CD4-positive, alpha-beta T cell (primary cell): Measurements from ENCODE around the gene CALN1. TPM values are rescaled to one million over a fixed set of nuclear protein-coding genes. Genes with fewer than 3 reads are reported as not detected.

Source experiments
- ATAC-seq: fragments of 200-7000 bp; cut with Tn5 transposase; one replicate; pipeline ENCODE4 v1.10.0; 2022; ENCODE audit warnings: mild to moderate bottlenecking; ENCODE audit not compliant: poor library complexity
- CTCF ChIA-PET: fragments of 350-600 bp; sonication (Branson Sonifier 250); formaldehyde crosslinking; loops from one replicate; lab custom pipeline; 2021; ENCODE audit warnings: antibody characterized with exemption, inconsistent platforms; lab: Charles Lee
- POLR2A ChIA-PET: fragments of 350-600 bp; sonication (Branson Sonifier 250); formaldehyde crosslinking; loops from one replicate; lab custom pipeline; 2021; ENCODE audit warnings: antibody characterized with exemption, inconsistent platforms; lab: Charles Lee
- DNase-seq, 14 experiments: peaks; one replicate each; pipeline ENCODE4 v3.0.0-alpha.2; 2013 to 2020; ENCODE audit warnings: mixed read lengths in 2 of 14
- H3K27ac ChIP-seq, 2 donors: one replicate each; pipeline versions ENCODE4 v1.5.1 to v1.7.0; 2013; ENCODE audit warnings: low read length in 2 of 2, low read depth in 1 of 2, mild to moderate bottlenecking in 1 of 2
- H3K27me3 ChIP-seq, 2 experiments: 1 replicate in 1 of 2; 2 replicates in 1 of 2; pipeline versions ENCODE4 v1.6.1 to v1.7.0; 2013; ENCODE audit warnings: low read length in 2 of 2, control low read depth in 1 of 2, mild to moderate bottlenecking in 1 of 2, moderate library complexity in 1 of 2; ENCODE audit not compliant: insufficient read depth in 2 of 2, control insufficient read depth in 1 of 2
- H3K36me3 ChIP-seq: one replicate; pipeline ENCODE4 v1.6.1; 2013; ENCODE audit warnings: low read length, control low read depth; ENCODE audit not compliant: insufficient read depth
- H3K4me1 ChIP-seq: one replicate; pipeline ENCODE4 v1.6.1; 2013; ENCODE audit warnings: low read length, control low read depth; ENCODE audit not compliant: insufficient read depth
- H3K4me3 ChIP-seq: one replicate; pipeline ENCODE4 v1.5.1; 2013; ENCODE audit warnings: mild to moderate bottlenecking, low read length, moderate library complexity
- H3K9me3 ChIP-seq, 2 experiments: 1 replicate in 1 of 2; 2 replicates in 1 of 2; pipeline versions ENCODE4 v1.6.1 to v1.7.0; 2013; ENCODE audit warnings: low read length in 2 of 2, mild to moderate bottlenecking in 2 of 2, control low read depth in 1 of 2, moderate library complexity in 1 of 2; ENCODE audit not compliant: control insufficient read depth in 1 of 2, insufficient read depth in 1 of 2
- H3K27ac Mint-ChIP-seq: one replicate; pipeline ENCODE4 v1.8.0; 2020; ENCODE audit warnings: mixed read lengths
- H3K27me3 Mint-ChIP-seq: one replicate; pipeline ENCODE4 v1.8.0; 2021; ENCODE audit warnings: mixed read lengths
- H3K36me3 Mint-ChIP-seq: one replicate; pipeline ENCODE4 v1.8.0; 2021; ENCODE audit warnings: low read depth, mixed read lengths
- H3K4me1 Mint-ChIP-seq: one replicate; pipeline ENCODE4 v1.8.0; 2021; ENCODE audit warnings: low read depth, mixed read lengths
- H3K4me3 Mint-ChIP-seq: one replicate; pipeline ENCODE4 v1.8.0; 2020; ENCODE audit warnings: mild to moderate bottlenecking, mixed read lengths
- H3K9me3 Mint-ChIP-seq: one replicate; pipeline ENCODE4 v1.8.0; 2020; ENCODE audit warnings: mixed read lengths
- intact Hi-C, 2 experiments: fragments of 100-400 bp; cut with DNase I in 1 of 2; cut with micrococcal nuclease in 1 of 2; formaldehyde crosslinking; loops; one replicate each; pipeline versions ENCODE4 v1.15.1 to v1.9.0; 2023 to 2025; cut with DNase I, micrococcal nuclease
- total RNA-seq, 174 experiments: library from RNA in 2 of 174; stranded (reverse) in 2 of 174; gene quantifications; one replicate each; pipeline ENCODE4 v1.2.3 and lab custom pipeline; 2021 to 2026
- TF ChIP-seq, protein P1 (sequence below): fragments of 200-600 bp; IDR thresholded peaks from one replicate; pipeline ENCODE4 v1.8.0; 2022; ENCODE audit warnings: antibody characterized with exemption, mild to moderate bottlenecking

The CALN1 gene
- total RNA-seq, 2 experiments from 2014 or later: 0.06 TPM; not detected in 1

DNA sequence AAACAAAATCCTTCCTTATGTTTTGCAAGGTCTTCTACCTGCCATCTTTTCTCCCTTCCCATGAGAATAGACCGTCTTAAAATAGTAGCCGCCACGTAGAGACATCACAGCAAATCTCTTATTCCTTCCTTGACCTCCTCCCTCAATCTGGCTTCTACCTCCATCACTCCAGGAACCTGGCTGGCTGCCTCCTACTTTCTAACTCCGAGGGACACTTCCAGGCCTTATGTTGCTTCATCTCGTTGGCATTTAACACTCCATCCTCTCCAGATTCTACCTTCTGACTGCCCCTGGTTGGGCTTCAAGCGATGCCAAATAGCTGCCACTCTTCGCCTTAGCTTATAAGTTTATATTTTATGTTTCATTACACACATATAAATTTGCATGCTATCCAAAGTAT is 26.4 kb upstream of the CALN1 start:
- Histone ChIP-seq H3K4me1 (no peaks in the 10 kb centered on the region), H3K9me3 (peaks cover 0 to 5% of the 10 kb centered on the region in 2 experiments), H3K4me3 (no peak overlapping the region), H3K27ac (no peak overlapping the region), H3K36me3 (no peaks in the 10 kb centered on the region), H3K27me3 (no peaks in the 10 kb centered on the region)
- ChIA-PET CTCF (no interaction called here), POLR2A (interaction anchor here (0.7 kb wide), 1 partner anchor 21 kb away, joined by 3 read pairs; no protein-coding TSS in a partner anchor)
- Mint-ChIP-seq H3K27ac (no peak overlapping the region), H3K9me3 (no peaks in the 10 kb centered on the region), H3K4me1 (no peaks in the 10 kb centered on the region), H3K36me3 (no peaks in the 10 kb centered on the region), H3K4me3 (no peak overlapping the region), H3K27me3 (peaks cover 6% of the 10 kb centered on the region)
- ATAC-seq (no peak), DNase-seq (no peak)
- intact Hi-C loops: no loop called here
- TF ChIP-seq, protein P1, sequence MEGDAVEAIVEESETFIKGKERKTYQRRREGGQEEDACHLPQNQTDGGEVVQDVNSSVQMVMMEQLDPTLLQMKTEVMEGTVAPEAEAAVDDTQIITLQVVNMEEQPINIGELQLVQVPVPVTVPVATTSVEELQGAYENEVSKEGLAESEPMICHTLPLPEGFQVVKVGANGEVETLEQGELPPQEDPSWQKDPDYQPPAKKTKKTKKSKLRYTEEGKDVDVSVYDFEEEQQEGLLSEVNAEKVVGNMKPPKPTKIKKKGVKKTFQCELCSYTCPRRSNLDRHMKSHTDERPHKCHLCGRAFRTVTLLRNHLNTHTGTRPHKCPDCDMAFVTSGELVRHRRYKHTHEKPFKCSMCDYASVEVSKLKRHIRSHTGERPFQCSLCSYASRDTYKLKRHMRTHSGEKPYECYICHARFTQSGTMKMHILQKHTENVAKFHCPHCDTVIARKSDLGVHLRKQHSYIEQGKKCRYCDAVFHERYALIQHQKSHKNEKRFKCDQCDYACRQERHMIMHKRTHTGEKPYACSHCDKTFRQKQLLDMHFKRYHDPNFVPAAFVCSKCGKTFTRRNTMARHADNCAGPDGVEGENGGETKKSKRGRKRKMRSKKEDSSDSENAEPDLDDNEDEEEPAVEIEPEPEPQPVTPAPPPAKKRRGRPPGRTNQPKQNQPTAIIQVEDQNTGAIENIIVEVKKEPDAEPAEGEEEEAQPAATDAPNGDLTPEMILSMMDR: no peak

DNA sequence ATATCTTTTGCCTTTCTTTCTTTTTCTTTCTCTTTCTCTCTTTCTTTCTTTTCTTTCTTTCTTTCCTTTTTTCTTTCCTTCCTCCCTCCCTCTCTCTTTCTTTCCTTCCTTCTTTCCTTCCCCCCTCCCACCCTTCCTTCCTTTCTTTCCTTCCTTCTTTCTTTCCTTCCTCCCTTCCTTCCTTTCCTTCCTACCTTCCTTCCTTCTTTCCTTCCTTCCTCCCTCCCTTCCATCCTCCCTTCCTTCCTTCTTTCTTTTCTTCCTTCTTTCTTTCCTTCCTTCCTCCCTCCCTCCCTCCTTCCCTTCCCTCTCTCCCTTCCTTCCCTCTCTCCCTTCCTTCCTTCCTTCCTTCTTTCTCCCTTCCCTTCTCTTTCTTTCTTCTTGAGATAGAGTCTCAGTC is 25.5 kb upstream of the CALN1 start:
- TF ChIP-seq, protein P1: no peak
- Histone ChIP-seq H3K36me3 (no peaks in the 10 kb centered on the region), H3K9me3 (peaks cover 0 to 5% of the 10 kb centered on the region in 2 experiments), H3K27me3 (no peaks in the 10 kb centered on the region), H3K4me1 (no peaks in the 10 kb centered on the region), H3K4me3 (no peak overlapping the region), H3K27ac (no peak overlapping the region)
- H3K9me3 Mint-ChIP-seq: no peaks in the 10 kb centered on the region
- ChIA-PET CTCF (no interaction called here), POLR2A (interaction anchor here (0.7 kb wide), 1 partner anchor 22 kb away, joined by 3 read pairs; no protein-coding TSS in a partner anchor)
- H3K27ac Mint-ChIP-seq: no peak overlapping the region
- intact Hi-C loops: no loop called here
- no peaks in the 10 kb centered on the region for H3K36me3 Mint-ChIP-seq
- H3K4me3 Mint-ChIP-seq: no peak overlapping the region
- H3K4me1 Mint-ChIP-seq: no peaks in the 10 kb centered on the region
- ATAC-seq (no peak), DNase-seq (no peak)
- H3K27me3 Mint-ChIP-seq: no peaks in the 10 kb centered on the region

DNA sequence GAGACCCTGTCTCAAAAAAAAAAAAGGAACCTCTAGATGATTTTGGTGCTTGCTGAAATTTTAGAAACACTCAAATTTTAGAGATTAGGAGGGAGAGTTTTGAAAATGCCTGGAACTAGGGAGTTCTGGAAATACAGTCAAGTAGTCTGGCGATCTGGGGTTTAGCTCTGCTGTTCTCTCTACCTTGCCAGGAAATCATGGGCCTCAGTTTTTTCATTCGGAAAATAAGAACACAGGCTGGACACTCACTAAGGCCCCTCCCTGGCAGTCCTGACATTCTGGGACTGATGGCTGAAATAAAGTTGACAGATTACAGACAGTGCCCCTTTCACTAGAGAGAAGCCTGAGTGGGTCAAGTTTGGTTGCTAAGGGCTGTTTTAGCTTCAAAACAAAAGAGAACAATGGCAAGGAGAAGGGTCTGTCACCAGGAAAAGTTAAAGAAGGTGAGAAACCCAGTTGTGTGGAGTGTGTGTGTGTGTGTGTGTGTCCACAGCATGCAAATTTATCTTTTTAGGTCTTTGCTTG is 25.0 kb upstream of the CALN1 start:
- intact Hi-C loops: no loop called here
- Histone ChIP-seq H3K4me3 (no peak overlapping the region), H3K27ac (no peak overlapping the region), H3K27me3 (no peaks in the 10 kb centered on the region), H3K36me3 (no peaks in the 10 kb centered on the region), H3K9me3 (peaks cover 0 to 5% of the 10 kb centered on the region in 2 experiments), H3K4me1 (no peaks in the 10 kb centered on the region)
- ATAC-seq (no peak), DNase-seq (no peak)
- TF ChIP-seq, protein P1: no peak
- no peak overlapping the region for H3K4me3 Mint-ChIP-seq
- ChIA-PET POLR2A (no interaction called here), CTCF (no interaction called here)
- no peaks in the 10 kb centered on the region for H3K27me3 Mint-ChIP-seq
- H3K9me3 Mint-ChIP-seq: no peaks in the 10 kb centered on the region
- H3K4me1 Mint-ChIP-seq: no peaks in the 10 kb centered on the region
- H3K27ac Mint-ChIP-seq: no peak overlapping the region
- H3K36me3 Mint-ChIP-seq: no peaks in the 10 kb centered on the region
